ENCODE data around the gene MAP4K4.

Gene MAP4K4

DNA sequence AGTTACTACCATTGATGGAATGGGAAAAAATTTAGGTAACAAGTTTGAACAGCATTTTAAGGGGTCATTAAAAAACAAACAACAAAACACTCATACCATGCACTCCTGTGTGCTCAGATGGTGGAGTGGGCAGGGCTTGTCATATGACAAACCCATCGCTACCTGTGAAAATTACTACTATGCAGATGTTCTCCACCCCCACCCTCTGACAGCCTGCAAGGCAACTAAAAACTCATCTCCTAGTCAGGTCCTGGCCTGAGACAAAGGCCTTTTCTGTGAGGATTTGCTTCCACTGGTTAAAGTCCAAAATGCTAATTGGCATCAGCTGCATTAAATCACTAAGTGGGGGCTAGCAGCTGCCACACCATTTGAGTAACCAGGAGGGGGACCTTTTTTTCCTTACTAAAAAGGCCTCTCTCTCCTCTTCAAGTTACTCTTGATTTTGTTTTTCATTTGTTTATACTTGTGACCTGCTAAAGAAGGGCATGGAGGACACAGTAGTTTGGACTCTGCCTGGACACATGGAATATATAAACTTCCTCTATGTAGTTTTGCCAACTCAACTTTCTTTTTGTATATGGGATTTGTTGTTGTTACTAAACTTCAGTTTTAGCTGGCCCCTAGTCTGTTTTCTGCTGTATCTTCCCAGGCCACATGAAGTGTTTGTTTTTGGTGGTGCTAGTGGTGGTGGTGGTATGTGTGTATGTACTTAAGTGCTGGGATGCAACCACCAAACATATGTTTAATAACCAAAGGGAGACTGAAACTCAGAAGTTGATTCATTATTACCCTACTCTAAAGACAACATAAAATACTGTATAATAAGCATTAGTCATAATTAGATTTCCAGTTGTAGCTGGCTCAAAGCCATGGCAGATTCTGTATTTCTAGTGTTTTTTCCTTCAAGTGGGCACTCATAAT lies 121.3 kb downstream of the MAP4K4 start:
- DNase-seq: no peak

DNA sequence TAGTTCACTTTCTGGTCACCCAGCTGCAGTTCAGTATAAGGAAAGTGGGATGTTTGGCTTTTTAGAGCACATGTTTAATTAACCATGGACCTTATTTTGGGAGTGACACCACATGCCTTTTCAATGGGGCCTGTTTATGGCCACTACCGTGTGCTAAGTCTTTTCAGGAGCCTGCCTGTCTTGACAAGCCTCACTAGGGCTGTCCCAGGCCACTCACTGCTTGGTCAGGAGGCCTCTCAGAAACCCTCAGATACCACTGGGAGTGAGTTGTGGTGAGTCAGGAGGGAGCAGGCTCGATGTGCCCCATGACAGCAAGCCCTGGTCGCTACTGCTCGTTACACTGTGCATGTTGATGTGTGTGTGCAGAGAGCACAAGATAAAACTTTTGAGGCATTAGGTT lies 123.0 kb downstream of the MAP4K4 start:
- no peak for DNase-seq

DNA sequence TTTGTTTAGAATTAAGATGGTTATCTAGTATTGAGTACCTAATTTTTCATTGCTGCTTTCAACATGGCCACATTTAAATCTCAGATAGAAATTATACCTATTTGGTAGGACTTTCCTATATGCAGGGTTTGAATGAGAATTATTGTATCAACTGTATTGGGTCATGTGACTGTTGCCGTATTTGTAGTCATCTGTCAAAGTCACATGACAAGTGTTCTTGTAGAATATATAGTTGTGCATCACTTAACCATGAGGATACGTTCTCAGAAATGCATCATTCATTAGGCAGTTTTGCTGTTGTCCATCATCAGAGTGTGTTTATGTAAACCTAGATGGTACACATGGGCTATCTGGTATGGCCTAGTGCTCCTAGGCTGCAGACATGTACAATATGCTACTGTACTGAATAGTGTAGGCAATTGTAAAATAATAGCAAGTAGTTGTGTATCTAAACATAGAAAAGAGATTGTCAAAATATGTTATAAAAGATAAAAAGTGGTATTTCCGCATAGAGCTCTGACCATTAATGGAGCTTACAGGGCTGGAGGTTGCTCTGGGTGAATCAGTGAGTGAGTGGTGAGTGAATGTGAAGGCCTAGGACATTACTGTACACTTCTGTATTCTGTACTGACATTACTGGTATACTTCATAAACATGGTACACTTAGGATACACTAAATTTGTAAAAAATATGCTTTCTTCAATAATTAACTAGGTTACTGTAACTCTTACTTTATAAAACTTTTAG lies 123.7 kb downstream of the MAP4K4 start:
- DNase-seq: no peak

DNA sequence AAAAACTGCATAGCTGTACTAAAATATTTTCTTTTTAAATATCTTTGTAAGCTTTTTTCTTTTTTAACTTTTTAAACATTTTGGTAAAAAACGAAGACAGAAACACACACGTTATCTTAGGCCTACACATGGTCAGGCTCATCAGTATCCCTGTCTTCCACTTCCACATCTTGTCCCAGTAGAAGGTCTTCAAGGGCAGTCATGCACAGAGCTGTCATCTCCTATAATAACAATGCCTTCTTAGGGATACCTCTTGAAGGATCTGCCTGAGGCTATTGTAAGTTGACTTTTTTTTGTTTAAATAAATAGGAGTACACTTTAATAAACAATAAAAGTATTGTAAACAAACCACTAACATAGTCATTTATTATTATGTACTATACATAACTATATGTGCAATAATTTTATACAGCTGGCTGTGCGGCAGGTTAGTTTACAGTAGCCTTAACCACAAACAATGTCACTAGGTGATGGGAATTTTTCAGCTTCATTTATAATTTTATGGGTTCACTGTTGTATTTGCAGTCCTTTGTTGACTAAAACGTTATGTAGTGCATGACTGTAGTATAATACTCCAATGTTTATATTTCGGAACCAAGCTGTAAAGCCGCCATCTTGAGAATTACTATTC lies 124.4 kb downstream of the MAP4K4 start:
- no peak for DNase-seq

DNA sequence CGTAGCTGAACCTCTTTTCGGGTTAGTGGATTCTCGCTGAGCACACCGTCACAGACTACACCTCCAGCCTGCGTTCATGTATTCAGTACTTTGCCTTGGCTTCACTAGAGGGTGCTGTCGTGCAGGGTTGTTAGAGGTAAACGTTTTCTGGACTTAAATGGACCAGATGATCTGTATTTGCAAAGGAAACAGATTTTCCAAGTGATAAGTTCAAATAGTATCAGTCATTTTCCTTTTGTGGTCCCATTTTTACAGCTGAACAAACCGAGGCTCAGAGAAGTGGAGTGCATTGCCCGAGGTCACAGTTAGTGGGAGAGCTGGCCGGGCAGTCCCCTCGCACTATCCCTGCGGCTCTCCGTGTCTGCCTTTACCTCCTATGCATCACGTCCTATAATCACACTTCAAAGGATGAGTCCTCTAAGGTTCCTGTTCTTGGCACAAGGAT lies 125.9 kb downstream of the MAP4K4 start:
- peak; percentile 77 for DNase-seq

DNA sequence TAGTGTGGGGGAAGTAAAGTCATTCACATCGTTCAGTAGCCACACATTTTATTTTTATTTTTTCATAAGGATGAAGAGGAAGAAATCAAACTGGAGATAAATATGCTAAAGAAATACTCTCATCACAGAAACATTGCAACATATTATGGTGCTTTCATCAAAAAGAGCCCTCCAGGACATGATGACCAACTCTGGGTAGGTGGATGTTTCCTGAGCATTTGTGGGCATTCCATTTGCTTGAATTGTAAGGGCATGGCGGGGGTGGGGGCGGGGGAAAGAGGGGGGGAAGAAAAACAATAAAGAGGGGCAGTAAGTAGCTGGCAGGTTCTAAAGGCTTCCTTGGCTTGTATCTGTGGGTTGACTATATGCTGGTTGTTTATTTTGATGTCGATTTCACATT lies 126.4 kb downstream of the MAP4K4 start:
- DNase-seq: no peak

DNA sequence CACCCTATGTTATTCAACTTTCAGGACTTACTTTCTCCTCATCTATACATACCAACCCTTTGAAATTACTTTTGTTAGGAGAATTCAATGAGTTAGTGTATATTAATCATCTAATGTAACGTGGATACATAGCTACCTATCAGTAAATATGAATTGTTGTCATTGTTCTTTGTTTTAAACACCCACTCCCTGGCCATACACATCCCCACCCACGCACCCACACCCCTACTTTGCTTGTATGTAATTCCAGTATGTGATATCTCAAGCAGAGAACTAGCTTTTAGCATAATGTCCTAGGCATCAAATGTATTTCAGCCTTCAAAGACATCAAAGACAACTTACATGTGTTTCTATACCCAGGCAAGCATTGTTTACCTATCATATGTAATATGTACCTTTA lies 129.2 kb downstream of the MAP4K4 start:
- DNase-seq: no peak

DNA sequence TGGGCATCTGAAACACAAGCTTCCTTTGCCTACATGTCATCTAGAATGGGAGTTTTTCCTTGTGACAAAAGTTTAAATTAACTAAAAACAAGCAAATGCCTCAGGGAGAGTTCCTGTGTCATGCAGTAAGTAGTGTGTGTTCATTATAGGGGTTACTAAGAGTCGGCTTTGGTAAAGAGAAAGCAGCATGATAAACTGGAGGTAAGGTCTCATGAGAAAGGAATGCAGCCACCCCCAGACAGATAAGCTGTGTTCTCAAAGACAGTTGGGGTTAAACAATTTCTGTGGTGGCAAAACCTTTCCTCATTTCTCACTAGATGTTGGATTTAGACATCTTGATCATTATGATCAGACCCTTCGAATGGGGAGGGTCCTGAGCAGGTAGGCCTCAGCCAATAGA lies 129.7 kb downstream of the MAP4K4 start:
- DNase-seq: no peak

DNA sequence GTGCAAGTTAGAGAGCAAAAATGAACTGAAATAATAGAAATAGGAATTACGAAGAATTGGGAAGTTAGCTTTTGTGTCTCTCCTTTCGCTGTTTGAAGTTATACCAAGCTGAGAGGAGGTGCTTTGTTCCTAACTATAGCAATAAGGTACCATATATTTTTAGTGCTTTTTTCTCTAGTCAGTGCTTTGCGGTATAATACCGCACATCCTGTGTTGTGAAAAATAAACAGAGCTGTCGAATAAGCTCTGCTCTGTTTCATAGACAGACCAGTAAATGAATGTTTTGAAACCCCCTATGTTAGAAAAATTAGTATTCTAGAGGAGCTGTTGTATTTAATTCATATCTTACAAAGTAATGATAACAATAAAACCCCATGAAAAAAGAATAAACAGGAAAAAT lies 130.8 kb downstream of the MAP4K4 start:
- no peak for DNase-seq

DNA sequence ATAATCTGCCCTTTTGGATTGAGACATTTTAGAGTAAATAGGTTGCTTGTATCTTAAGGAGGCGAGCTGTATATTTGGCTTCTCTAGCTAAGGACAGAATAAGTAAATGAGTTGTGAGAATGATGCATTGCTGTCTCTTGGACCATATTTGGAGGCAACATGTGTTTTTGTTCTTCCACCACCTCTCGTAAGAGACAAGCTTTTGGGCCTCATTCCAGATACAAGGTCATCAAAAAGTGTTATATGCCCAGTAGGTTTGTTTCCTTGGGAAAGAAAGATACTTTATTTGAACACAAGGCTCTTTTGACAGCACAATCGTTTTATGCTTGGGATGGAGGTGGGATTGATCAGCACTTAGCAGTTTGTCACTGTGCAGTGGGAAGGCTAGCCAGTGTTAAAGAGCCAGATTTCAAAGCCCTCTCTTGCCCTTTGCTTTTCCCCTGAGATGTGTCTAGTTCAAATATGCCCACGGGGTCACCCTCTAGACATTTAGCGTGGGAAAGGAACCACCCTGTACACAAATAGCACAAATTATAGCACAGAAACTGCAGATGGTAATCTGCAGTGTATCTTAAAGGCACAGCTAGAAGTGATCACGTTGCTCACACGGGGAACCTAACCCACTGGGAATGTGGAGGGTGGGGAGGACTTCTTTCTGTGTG lies 131.3 kb downstream of the MAP4K4 start:
- no peak for DNase-seq

DNA sequence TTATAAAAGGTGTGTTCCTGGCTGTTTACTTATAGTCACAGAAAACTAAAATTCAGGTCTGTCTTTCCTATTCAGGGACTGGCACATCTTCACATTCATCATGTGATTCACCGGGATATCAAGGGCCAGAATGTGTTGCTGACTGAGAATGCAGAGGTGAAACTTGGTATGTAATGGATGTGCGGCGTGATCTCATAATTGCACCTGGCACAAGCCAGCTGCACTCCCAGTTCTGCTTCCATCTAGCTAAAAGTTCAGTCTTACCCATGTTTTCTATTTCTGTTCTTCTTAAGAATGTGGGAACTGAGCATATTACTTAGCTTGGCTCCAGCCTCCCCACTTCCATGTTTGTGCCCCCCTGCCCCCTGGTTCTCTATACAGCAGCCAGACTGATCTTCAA lies 131.9 kb downstream of the MAP4K4 start:
- no peak for DNase-seq

DNA sequence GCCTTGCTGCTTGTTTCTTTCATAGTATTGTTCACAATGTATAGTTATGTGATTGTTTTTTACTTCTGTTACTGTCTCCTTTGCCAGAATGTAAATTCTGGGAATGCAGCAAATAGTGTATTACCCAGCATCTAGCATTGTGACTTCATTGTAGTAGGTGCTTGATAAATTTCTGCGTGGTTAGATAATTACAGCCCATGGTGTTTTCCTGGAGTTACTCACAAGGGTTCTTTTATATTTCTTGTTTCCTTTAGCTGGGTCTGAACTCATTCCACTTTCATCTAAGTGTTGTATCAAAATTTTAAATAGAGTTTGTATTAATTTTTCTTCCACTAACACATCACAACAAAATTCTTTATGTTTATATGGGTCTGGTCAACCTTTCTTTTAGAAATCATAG lies 132.6 kb downstream of the MAP4K4 start:
- no peak for DNase-seq

DNA sequence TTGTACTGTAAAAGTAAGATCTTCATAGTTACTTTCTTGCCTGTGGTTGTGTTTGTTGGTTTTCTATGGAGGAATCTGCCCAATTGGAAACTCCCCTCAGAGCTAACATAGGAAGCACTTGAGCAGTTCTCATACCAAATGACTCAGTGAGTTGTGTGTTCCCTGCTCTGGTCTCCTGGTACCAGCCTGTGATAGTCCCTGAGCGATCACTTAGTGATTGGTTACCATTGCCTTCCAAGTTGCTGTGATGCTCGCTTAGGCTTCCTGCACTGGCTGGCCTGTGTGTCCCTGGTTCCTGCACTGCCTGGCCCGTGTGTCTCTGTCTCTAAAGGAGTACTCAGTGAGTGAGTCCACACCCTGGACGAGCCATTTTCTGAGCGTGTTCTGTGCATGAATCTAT lies 133.0 kb downstream of the MAP4K4 start:
- DNase-seq: no peak

DNA sequence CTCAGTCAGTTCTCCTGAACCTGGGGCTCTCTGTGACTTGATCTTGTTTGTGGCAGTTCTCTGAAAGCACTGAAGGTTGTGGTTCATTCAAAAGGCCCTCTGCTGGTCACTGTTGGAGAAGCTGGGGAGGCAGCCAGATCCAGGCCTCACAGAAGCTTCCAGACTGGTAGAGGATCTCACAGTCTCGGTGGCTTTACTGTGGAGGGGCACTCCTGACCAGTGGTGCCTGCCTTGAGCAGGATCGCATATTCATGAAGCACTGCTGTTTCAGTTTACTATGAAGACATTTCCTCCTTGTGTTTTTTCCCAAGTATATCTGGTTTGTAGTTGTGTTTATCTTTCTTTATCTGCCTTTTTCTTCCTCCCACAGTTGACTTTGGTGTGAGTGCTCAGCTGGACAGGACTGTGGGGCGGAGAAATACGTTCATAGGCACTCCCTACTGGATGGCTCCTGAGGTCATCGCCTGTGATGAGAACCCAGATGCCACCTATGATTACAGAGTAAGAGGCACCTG lies 133.9 kb downstream of the MAP4K4 start:
- peak; percentile 70 for DNase-seq

DNA sequence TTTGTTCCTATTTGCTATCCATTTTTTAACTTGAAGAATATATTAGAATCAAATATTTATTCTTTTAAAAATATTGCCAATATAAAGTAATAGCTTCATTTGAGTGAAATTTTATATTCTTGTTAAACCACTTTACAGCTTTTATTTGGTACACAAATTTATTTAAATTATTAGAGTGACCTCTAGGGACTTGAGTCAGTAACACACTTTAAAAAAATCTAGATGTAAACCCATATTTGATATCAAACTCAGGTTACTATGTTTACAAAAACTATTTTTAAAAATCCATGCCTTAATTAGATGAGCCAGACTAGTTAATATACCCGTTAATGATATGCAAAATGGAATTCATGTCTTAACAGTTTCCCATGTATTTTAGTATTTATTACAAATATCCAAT lies 134.6 kb downstream of the MAP4K4 start:
- no peak for DNase-seq

DNA sequence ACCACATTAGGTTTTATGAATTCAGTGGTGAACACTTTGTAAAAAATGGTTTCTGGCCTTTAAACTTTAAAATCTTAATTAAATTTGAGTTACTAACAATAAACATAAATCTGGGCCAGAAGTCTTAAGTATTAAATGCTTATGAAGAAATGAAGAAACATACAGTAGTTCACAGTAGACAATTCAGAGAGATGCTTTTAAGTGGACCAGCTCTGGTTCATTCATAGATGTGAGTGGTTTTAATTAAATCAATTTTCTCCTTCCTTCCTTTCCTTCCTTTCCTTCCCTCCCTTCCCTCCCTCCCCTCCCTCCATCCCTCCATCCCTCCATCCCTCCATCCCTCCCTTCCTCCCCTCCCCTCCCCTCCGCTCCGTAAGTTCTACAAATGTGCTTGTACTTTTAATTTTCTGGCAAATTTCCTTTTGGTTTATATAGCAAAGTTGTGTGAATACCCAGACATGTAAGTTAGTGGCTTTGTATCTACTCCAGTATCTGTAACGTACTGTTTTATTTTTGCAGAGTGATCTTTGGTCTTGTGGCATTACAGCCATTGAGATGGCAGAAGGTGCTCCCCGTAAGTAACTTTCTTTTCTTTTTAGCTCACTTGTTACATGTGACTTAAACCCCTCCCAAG lies 136.5 kb downstream of the MAP4K4 start:
- no peak for DNase-seq

DNA sequence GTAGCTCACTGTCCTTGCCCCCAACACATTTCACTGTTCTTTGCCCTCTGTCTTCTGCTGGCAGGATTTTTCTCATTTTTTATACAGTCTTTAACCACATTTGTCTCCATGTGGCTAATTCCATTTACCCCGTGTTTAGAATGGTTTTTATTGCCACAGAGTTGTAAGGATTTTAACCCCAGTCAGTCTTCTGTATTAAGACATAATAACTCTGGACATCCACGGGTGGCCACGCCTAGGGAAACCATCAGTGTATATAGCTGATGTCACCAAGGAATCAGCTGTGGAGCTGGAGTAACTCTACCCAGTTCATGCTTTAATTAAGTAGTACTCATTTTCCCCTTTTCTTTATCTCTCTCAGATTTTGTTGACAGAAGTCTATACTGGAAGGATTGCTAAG lies 139.8 kb downstream of the MAP4K4 start:
- no peak for DNase-seq

DNA sequence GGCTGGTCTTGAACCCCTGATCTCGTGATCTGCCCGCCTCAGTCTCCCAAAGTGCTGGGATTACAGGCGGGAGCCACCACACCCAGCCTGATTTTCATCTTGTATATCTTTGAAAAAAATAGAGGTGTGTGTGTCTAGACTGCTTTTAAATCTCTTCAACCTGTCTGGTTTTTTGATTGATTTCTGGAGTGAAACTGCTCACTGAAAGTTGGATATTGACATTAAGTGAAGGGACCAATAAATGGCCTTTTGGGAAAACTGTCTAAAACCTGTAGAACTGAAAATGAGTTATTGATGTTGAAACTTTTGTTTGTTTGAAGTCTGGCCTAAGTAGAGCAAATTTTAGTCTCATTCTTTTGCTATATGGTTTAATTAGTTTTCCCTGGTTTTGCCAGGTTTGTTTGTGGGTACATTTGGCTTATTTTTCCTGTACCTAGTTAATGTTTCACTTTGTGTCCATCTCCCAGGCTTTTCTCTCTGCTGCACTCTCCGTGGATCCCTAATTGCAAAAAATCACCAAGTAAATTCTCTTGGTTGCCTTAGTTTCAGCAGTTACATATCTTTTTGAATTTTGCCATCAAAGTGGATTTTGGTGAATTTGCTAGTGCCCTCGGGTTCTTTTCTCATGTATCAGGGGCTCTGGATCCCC lies 144.3 kb downstream of the MAP4K4 start:
- no peak for DNase-seq

DNA sequence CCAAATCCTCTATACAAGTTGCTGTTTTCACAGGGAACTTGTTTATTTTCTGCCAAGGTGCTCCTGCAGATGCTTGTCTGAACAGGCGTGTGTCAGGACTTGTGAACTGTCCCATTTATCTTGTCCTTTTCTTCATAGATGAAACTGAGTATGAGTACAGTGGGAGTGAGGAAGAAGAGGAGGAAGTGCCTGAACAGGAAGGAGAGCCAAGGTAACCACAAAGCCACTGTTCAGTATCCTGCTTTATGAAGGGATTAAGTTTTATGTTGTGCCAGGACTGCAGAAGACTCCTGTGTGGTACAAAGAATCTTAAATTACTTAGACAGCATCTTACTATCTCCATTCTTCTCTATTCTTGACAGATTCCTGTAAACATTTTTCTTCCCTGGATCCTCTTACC lies 145.0 kb downstream of the MAP4K4 start:
- no peak for DNase-seq

DNA sequence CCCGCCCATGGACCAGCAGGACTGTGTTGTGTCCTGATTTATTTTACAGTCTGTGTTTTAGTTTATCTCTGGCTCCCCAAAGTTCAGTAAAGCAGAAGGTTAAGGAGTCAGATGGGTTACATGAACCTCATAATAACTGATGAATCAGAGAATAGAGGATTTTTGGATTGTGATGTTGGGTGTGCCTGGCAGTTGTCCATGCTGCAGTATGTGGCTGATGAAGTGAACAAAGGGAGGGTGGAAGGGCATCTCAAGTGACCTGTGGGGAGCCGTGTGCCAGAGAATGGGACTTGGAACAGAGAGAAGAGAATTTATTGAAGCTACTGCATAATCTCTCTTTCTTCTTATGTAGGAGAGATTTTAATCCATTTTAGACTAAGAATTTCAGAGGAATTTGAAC lies 145.5 kb downstream of the MAP4K4 start:
- DNase-seq: no peak

DNA sequence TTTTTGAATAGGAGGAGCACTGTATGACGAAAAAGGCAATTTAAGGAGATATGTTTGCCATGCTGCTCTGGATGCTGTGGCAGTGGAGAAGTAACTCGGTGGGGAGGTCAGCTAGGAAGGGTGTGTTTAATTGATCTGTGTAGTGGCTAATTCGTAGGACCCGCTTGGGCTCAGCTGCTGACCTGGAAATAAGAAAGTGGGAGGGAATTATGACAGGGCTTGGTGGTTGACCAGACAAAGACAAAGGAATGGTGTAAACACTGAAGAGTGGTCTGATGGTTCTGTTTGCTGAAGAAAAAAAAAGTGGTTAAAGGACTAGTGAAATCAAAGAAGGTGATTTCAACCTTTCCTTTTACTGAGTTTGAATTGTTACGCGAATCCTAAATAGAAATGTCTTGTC lies 146.0 kb downstream of the MAP4K4 start:
- no peak for DNase-seq
